KMS-11 (cell line): Measurements from ENCODE around the gene SLCO3A1.

ENCODE experiments used
- H2AFZ ChIP-seq: fragments of 200-600 bp; sonication (generic); 2 replicates; pipeline ENCODE4 v1.6.1; 2016; ENCODE audit warnings: antibody characterized with exemption, mixed run types, low read depth
- H3K27ac ChIP-seq: fragments of 200-600 bp; sonication (generic); 2 replicates; pipeline ENCODE4 v1.6.1; 2016; ENCODE audit warnings: mild to moderate bottlenecking, mixed run types
- H3K27me3 ChIP-seq: fragments of 200-600 bp; sonication (generic); 2 replicates; pipeline ENCODE4 v1.6.1; 2017; ENCODE audit warnings: mild to moderate bottlenecking, low read depth, mixed run types, moderate library complexity; ENCODE audit not compliant: insufficient read depth
- H3K36me3 ChIP-seq: fragments of 200-600 bp; sonication (generic); 2 replicates; pipeline ENCODE4 v1.6.1; 2017; ENCODE audit warnings: mild to moderate bottlenecking, mixed run types; ENCODE audit not compliant: insufficient read depth
- H3K4me1 ChIP-seq: fragments of 200-600 bp; sonication (generic); 2 replicates; pipeline ENCODE4 v1.6.1; 2016; ENCODE audit warnings: mild to moderate bottlenecking, low read depth, mixed run types; ENCODE audit not compliant: poor library complexity, severe bottlenecking
- H3K4me2 ChIP-seq: fragments of 200-600 bp; sonication (generic); 2 replicates; pipeline ENCODE4 v1.7.0; 2016; ENCODE audit warnings: mild to moderate bottlenecking, mixed run types
- H3K4me3 ChIP-seq: fragments of 200-600 bp; sonication (generic); IDR thresholded peaks from 2 replicates; pipeline ENCODE4 v1.6.1; 2017; ENCODE audit warnings: low read depth, low read length, mixed read lengths; ENCODE audit not compliant: insufficient read depth
- H3K79me2 ChIP-seq: fragments of 200-600 bp; sonication (generic); 2 replicates; pipeline ENCODE4 v1.6.1; 2016; ENCODE audit warnings: low read depth, mixed run types; ENCODE audit not compliant: insufficient read depth
- H3K9ac ChIP-seq: fragments of 200-600 bp; sonication (generic); 2 replicates; pipeline ENCODE4 v1.6.1; 2016; ENCODE audit warnings: mild to moderate bottlenecking, mixed run types
- H4K20me1 ChIP-seq: fragments of 200-600 bp; sonication (generic); 2 replicates; pipeline ENCODE4 v1.6.1; 2016; ENCODE audit warnings: mild to moderate bottlenecking, mixed run types; ENCODE audit not compliant: insufficient read depth
- TF ChIP-seq, protein P1 (sequence below): fragments of 200-600 bp; sonication (generic); conservative IDR thresholded peaks from 2 replicates; pipeline ENCODE4 v1.6.1; 2017; ENCODE audit warnings: low read depth, mild to moderate bottlenecking, antibody characterized with exemption, low read length, moderate library complexity, mixed read lengths

SLCO3A1 gene

DNA sequence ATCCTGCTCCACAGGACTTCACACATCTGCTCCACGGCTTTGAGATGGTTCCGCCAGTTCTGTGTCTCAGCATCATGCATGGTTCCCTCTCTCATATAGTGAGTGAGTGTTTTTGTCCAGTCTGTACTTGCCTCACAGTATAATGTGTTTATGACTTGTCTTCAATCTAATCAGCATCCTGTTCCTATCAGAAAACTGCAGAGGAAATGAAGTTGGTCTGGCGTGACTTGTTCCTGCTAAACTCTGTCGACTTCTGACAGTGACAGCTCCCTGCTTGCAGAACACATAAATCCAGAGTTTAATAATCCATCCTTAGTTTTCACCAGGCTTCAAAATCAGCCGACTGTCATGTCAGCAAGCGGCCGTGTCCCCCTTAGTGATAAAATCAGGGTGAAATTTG lies 222.3 kb downstream of the SLCO3A1 start:
- H4K20me1 ChIP-seq: no peaks in the 10 kb centered on the region
- no peak overlapping the region for H3K4me3 ChIP-seq
- TF ChIP-seq, protein P1, sequence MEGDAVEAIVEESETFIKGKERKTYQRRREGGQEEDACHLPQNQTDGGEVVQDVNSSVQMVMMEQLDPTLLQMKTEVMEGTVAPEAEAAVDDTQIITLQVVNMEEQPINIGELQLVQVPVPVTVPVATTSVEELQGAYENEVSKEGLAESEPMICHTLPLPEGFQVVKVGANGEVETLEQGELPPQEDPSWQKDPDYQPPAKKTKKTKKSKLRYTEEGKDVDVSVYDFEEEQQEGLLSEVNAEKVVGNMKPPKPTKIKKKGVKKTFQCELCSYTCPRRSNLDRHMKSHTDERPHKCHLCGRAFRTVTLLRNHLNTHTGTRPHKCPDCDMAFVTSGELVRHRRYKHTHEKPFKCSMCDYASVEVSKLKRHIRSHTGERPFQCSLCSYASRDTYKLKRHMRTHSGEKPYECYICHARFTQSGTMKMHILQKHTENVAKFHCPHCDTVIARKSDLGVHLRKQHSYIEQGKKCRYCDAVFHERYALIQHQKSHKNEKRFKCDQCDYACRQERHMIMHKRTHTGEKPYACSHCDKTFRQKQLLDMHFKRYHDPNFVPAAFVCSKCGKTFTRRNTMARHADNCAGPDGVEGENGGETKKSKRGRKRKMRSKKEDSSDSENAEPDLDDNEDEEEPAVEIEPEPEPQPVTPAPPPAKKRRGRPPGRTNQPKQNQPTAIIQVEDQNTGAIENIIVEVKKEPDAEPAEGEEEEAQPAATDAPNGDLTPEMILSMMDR: no peak
- no peaks in the 10 kb centered on the region for H3K4me1 ChIP-seq
- no peak overlapping the region for H2AFZ ChIP-seq
- H3K4me2 ChIP-seq: no peak overlapping the region
- H3K27ac ChIP-seq: no peak overlapping the region
- no peaks in the 10 kb centered on the region for H3K27me3 ChIP-seq
- H3K36me3 ChIP-seq: no peaks in the 10 kb centered on the region
- H3K79me2 ChIP-seq: no peaks in the 10 kb centered on the region
- H3K9ac ChIP-seq: no peak overlapping the region

DNA sequence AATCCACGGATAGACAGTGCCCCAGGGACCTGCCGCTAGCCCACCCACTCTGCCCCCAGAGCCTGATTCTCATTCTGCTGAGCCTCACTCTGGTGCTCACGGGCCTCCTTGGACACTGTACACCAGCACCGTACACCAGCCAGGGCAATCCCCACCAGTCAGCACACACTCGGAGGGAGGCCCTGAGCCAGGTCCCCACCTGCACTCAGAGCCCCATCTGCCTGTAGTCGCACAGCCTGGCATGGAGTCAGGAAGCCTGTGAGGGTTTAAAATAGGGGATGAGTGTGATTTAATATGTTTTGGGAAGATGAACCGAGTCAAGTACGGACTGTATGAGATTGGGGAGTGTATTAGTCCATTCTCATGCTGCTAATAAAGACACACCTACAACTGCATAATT lies 223.0 kb downstream of the SLCO3A1 start:
- H4K20me1 ChIP-seq: no peaks in the 10 kb centered on the region
- no peak overlapping the region for H3K4me3 ChIP-seq
- no peaks in the 10 kb centered on the region for H3K4me1 ChIP-seq
- no peak overlapping the region for H3K9ac ChIP-seq
- H3K4me2 ChIP-seq: no peak overlapping the region
- H3K27ac ChIP-seq: no peak overlapping the region
- no peaks in the 10 kb centered on the region for H3K27me3 ChIP-seq
- TF ChIP-seq, protein P1: no peak
- no peaks in the 10 kb centered on the region for H3K79me2 ChIP-seq
- no peak overlapping the region for H2AFZ ChIP-seq
- H3K36me3 ChIP-seq: no peaks in the 10 kb centered on the region

DNA sequence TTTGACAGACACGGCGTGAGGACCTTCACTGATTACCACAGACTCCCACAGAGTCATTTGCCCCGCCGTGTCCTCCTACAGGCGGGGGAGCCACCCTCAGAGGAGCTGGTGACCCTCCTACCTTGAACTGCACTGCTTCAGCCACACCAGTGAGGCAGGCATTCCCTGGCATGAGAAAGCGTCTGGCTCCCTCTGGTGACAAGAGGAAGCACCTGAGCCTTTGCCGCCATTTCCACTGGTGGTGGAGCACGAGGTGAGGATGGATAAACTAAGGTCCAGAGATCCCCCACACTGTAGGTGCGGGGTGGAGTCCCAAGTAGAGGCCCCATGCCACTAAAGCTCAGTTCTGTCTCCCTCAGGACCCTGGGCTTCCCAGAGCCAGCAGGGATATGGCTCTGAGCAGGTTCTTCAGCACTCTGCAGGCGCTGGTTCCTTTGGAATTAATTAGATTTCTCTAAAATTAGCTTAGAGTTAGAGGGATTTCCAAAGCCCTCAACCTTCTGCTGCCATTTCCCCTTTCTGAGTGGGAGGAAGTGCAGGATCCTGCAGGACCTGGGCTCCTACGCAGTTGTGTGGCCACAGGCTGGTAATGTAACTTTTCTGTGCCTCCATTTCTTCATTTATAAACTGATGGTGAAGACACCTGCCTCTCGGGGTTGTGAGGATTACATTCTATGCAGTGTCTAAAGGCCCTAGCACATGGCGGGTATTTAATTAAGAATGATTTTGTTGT lies 224.0 kb downstream of the SLCO3A1 start:
- Histone ChIP-seq H3K4me1 (no peaks in the 10 kb centered on the region), H3K4me2 (no peak overlapping the region), H3K9ac (no peak overlapping the region), H3K27ac (no peak overlapping the region), H2AFZ (peak overlapping the region; percentile 38; the same call in 1 of the 2 replicates), H3K27me3 (no peaks in the 10 kb centered on the region), H3K79me2 (no peaks in the 10 kb centered on the region), H4K20me1 (no peaks in the 10 kb centered on the region), H3K36me3 (no peaks in the 10 kb centered on the region), H3K4me3 (no peak overlapping the region)
- TF ChIP-seq, protein P1: peak; percentile 77

DNA sequence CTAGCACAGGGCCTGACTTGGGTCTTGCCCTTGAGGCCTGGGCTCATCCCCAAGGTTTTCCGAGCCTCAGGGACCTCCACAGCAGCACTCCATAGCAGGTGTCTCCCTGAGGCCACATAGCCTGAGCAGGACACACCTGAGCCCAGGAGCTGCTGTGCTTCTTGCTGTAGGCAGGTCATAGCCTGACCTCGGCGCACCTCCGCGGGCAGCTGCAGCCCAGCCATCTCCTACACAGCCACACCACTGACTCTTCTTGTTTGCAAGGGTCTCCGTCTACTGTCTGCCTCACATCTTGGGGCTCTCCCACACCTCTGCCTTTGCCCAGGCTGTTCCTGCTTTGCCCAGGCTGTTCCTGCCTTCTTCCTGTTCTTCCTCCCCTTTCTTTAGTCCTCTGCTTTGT lies 224.8 kb downstream of the SLCO3A1 start:
- no peak overlapping the region for H3K27ac ChIP-seq
- no peak overlapping the region for H3K4me3 ChIP-seq
- no peaks in the 10 kb centered on the region for H3K79me2 ChIP-seq
- H3K36me3 ChIP-seq: no peaks in the 10 kb centered on the region
- no peak overlapping the region for H2AFZ ChIP-seq
- H3K27me3 ChIP-seq: no peaks in the 10 kb centered on the region
- H3K4me1 ChIP-seq: no peaks in the 10 kb centered on the region
- H3K9ac ChIP-seq: no peak overlapping the region
- no peak overlapping the region for H3K4me2 ChIP-seq
- H4K20me1 ChIP-seq: no peaks in the 10 kb centered on the region
- TF ChIP-seq, protein P1: no peak
